ENCODE measurements around the gene ALKBH4. TPM values are rescaled to one million over a fixed set of nuclear protein-coding genes. Genes with fewer than 3 reads are reported as not detected.

The ALKBH4 gene
- total and polyA plus RNA-seq, 2 of the 8 experiments (the other 6 are each of a cell fraction or from before 2014, with no cell fraction given): 10.2 to 16.6 TPM

GRCh38 chr7:102412548-102412947, 52.1 kb downstream of the ALKBH4 start:
- POLR2A ChIA-PET (ENCODE audit: partially characterized antibody): interaction anchor here (0.7 to 2.5 kb wide), 10 partner anchors 9 to 58 kb away, joined by 3 to 14 read pairs (median 4); partner anchors contain the start of gene PRKRIP1
- Histone ChIP-seq H4K8ac (ENCODE audit: extremely low read depth, insufficient read depth, low read length) (no peak overlapping the region), H3K9me3 (ENCODE audit: insufficient read depth in 2 of 2, low read depth in 1 of 2, low read length in 1 of 2) (peaks cover 0 to 3% of the 10 kb centered on the region in 2 experiments; a peak in 1 of 4 replicates), H3K18ac (ENCODE audit: extremely low read depth, low read length) (no peak overlapping the region), H2BK15ac (ENCODE audit: low read length) (no peak overlapping the region), H4K5ac (ENCODE audit: insufficient read length, low read depth, low read length) (no peak overlapping the region), H3K79me1 (ENCODE audit: low read depth, low read length) (no peaks in the 10 kb centered on the region; the same call in none of the 2 replicates), H4K20me1 (replicated peaks in 1 of 2; ENCODE audit: control insufficient read depth in 1 of 2, insufficient read depth in 2 of 2, low read length in 2 of 2) (peaks cover 0 to 13% of the 10 kb centered on the region in 2 experiments), H3K4me3 (ENCODE audit: extremely low read depth in 1 of 4, insufficient read depth in 2 of 4, low read depth in 3 of 4, low read length in 4 of 4) (no peak overlapping the region), H3K56ac (replicated peaks; ENCODE audit: insufficient read length, low read depth, low read length) (no peak overlapping the region), H2BK5ac (ENCODE audit: low read depth, low read length) (no peak overlapping the region), H2BK12ac (ENCODE audit: low read depth, low read length) (no peak overlapping the region), H2BK20ac (ENCODE audit: low read length) (no peak overlapping the region), H3K23ac (ENCODE audit: insufficient read length) (no peak overlapping the region), H3K4me1 (replicated peaks in 1 of 4; ENCODE audit: control insufficient read depth in 3 of 4, insufficient read depth in 4 of 4, low read length in 3 of 4) (no peaks in the 10 kb centered on the region), H3K79me2 (ENCODE audit: control insufficient read depth in 1 of 2, insufficient read depth in 2 of 2, low read length in 2 of 2) (no peaks in the 10 kb centered on the region; a peak in 1 of 4 replicates), H2AFZ (ENCODE audit: low read length) (no peak overlapping the region), H3K23me2 (ENCODE audit: low read depth, low read length) (no peaks in the 10 kb centered on the region), H2AK5ac (ENCODE audit: low read depth, low read length) (no peak overlapping the region), H3K4me2 (ENCODE audit: insufficient read depth in 1 of 2, low read depth in 2 of 2, low read length in 2 of 2) (no peak overlapping the region), H4K91ac (replicated peaks; ENCODE audit: insufficient read length, low read length) (no peak overlapping the region), H3K27ac (ENCODE audit: low read depth, low read length) (no peak overlapping the region), H3K14ac (ENCODE audit: insufficient read length) (no peak overlapping the region), H3K36me3 (ENCODE audit: control insufficient read depth in 2 of 4, insufficient read depth in 4 of 4, low read length in 3 of 4) (peaks cover 12 to 41% (median 30%) of the 10 kb centered on the region in 4 experiments), H3K27me3 (replicated peaks in 1 of 4; ENCODE audit: control insufficient read depth in 3 of 4, extremely low read depth in 1 of 4, insufficient read depth in 3 of 4, low read length in 3 of 4) (no peaks in the 10 kb centered on the region), H3K9ac (replicated peaks in 1 of 4; ENCODE audit: extremely low read depth in 1 of 4, low read depth in 3 of 4, low read length in 3 of 4) (no peak overlapping the region), H2BK120ac (replicated peaks; ENCODE audit: low read depth, low read length) (no peak overlapping the region), H3K4ac (replicated peaks; ENCODE audit: insufficient read length, low read depth, low read length) (no peak overlapping the region)
- peak; percentile 55 for FAIRE-seq
- WGBS, 2 experiments (ENCODE audit: extremely low coverage in 1 of 2, insufficient coverage in 1 of 2, insufficient read length in 1 of 2, insufficient replicate concordance in 2 of 2, low coverage in 1 of 2, low lambda C conversion rate in 2 of 2, missing lambda C conversion rate in 1 of 2): 86% methylated on average over 6 of the region's 6 CpGs; no CpG with 5 or more reads in 1 of the 2 experiments
- TF ChIP-seq SP1 (IDR thresholded peaks at IDR 0.05; ENCODE audit: low read depth, low read length) (no peak), CTCF (IDR thresholded peaks at IDR 0.05; ENCODE audit: control extremely low read depth in 1 of 3, insufficient read depth in 1 of 3, low read depth in 1 of 3, low read length in 3 of 3) (peak; percentile 55 to 58 (median 57)), RAD21 (IDR thresholded peaks at IDR 0.05 in 1 of 2, conservative IDR thresholded peaks at IDR 0.05 in 1 of 2; ENCODE audit: low read depth in 2 of 2, low read length in 2 of 2) (peak; percentile 65 to 69)
- CTCF ChIA-PET (ENCODE audit: partially characterized antibody): interaction anchor here (0.6 to 4.1 kb wide), 33 partner anchors 10 to 799 kb away, joined by 3 to 42 read pairs (median 4); partner anchors contain the start of gene PRKRIP1
- peak in 1 of 2 experiments; percentile 76 for DNase-seq (ENCODE audit: low read depth in 1 of 2, low spot score in 2 of 2)
